HCT116 (cell line): ENCODE measurements around the gene PPEF1. TPM values are rescaled to one million over a fixed set of nuclear protein-coding genes. Genes with fewer than 3 reads are reported as not detected.

ENCODE experiments used
- ATAC-seq: fragments of 200-7000 bp; cut with Tn5 transposase; 2 replicates; pipeline ENCODE4 v1.9.1; 2020; ENCODE audit warnings: mild to moderate bottlenecking, moderate library complexity
- BruUV-seq: library from RNA; stranded (reverse); fragments of 400-500 nt; replicated peaks from 2 replicates; lab custom pipeline; 2021; lab: Mats Ljungman, UMichigan
- CTCF ChIA-PET: fragments of 300-600 bp; sonication (Branson Sonifier 250); formaldehyde crosslinking; loops from one replicate; lab custom pipeline; 2021; ENCODE audit warnings: antibody characterized with exemption; lab: Charles Lee
- POLR2A ChIA-PET: fragments of 300-600, 350-600 bp; sonication (Branson Sonifier 250); formaldehyde crosslinking; loops from one replicate; lab custom pipeline; 2021; ENCODE audit warnings: antibody characterized with exemption; lab: Charles Lee
- RAD21 ChIA-PET, 2 experiments: fragments of 300-600 bp; sonication (Branson Sonifier 250); formaldehyde crosslinking; loops; one replicate each; lab custom pipeline; 2023; ENCODE audit warnings: low total read pairs in 2 of 2; ENCODE audit not compliant: uncharacterized antibody in 2 of 2, unreplicated experiment in 2 of 2, low non-redundant PET in 1 of 2; lab: Charles Lee
- DNase-seq: peaks from one replicate; pipeline ENCODE4 v3.0.0-alpha.2; 2010; ENCODE audit warnings: low read depth, low spot score
- H2AFZ ChIP-seq: fragments of 200-600 bp; shearing (Covaris generic), sonication (generic); 2 replicates; pipeline ENCODE4 v1.6.1; 2017; ENCODE audit warnings: low read depth, mixed run types, mixed read lengths, antibody characterized with exemption, low read length; ENCODE audit not compliant: poor library complexity, severe bottlenecking
- H3K27ac ChIP-seq: 2 replicates; pipeline ENCODE4 v1.5.1; 2012; ENCODE audit warnings: low read depth, low read length
- H3K27me3 ChIP-seq: fragments of 200-600 bp; sonication (generic); 2 replicates; pipeline ENCODE4 v1.6.1; 2016; ENCODE audit warnings: mixed run types, low read length, mixed read lengths; ENCODE audit not compliant: insufficient read depth
- H3K36me3 ChIP-seq, 2 experiments: fragments of 200-500 bp in 1 of 2; fragments of 200-600 bp in 1 of 2; sonication (Bioruptor generic) in 1 of 2; sonication (generic) in 1 of 2; 2 replicates each; pipeline versions ENCODE4 v1.5.1 to v1.6.1; 2014 to 2016; ENCODE audit warnings: low read length in 2 of 2, inconsistent platforms in 1 of 2, mixed read lengths in 1 of 2, mixed run types in 1 of 2; ENCODE audit not compliant: insufficient read depth in 2 of 2, control insufficient read depth in 1 of 2
- H3K4me1 ChIP-seq, 2 experiments: fragments of 200-600 bp in 1 of 2; sonication (generic) in 1 of 2; 2 replicates each; pipeline versions ENCODE4 v1.5.1 to v1.6.1; 2012 to 2017; ENCODE audit warnings: low read length in 2 of 2, inconsistent platforms in 1 of 2, mild to moderate bottlenecking in 1 of 2, mixed read lengths in 1 of 2, mixed run types in 1 of 2, moderate library complexity in 1 of 2; ENCODE audit not compliant: insufficient read depth in 2 of 2, control insufficient read depth in 1 of 2
- H3K4me2 ChIP-seq: fragments of 200-600 bp; sonication (generic); 2 replicates; pipeline ENCODE4 v1.6.1; 2017; ENCODE audit warnings: mixed run types, low read length, mixed read lengths
- H3K4me3 ChIP-seq, 2 experiments: fragments of 200-600 bp in 1 of 2; sonication (generic) in 1 of 2; replicated peaks in 1 of 2; 2 replicates each; pipeline ENCODE4 v1.5.1; 2011 to 2016; ENCODE audit warnings: low read length in 2 of 2, control low read depth in 1 of 2, low read depth in 1 of 2, mild to moderate bottlenecking in 1 of 2, mixed read lengths in 1 of 2, mixed run types in 1 of 2
- H3K79me2 ChIP-seq: fragments of 200-600 bp; sonication (generic); 2 replicates; pipeline ENCODE4 v1.6.1; 2017; ENCODE audit warnings: mild to moderate bottlenecking, mixed run types, low read length, moderate library complexity, mixed read lengths; ENCODE audit not compliant: insufficient read depth
- H3K9ac ChIP-seq: fragments of 200-600 bp; sonication (generic); 2 replicates; pipeline ENCODE4 v1.6.1; 2016; ENCODE audit warnings: low read length, mixed read lengths
- H3K9me2 ChIP-seq: fragments of 200-600 bp; sonication (generic), shearing (Covaris generic); 2 replicates; pipeline ENCODE4 v1.6.1; 2017; ENCODE audit warnings: mixed run types, mild to moderate bottlenecking, moderate library complexity; ENCODE audit not compliant: insufficient read depth
- H3K9me3 ChIP-seq, 2 experiments: fragments of 200-500 bp in 1 of 2; fragments of 200-600 bp in 1 of 2; sonication (Bioruptor generic) in 1 of 2; sonication (generic) in 1 of 2; 2 replicates each; pipeline ENCODE4 v1.6.1; 2014 to 2017; ENCODE audit warnings: low read length in 2 of 2, mixed read lengths in 2 of 2, inconsistent platforms in 1 of 2, low read depth in 1 of 2, mild to moderate bottlenecking in 1 of 2, mixed run types in 1 of 2, moderate library complexity in 1 of 2; ENCODE audit not compliant: control insufficient read depth in 1 of 2, insufficient read depth in 1 of 2
- H4K20me1 ChIP-seq: fragments of 200-600 bp; sonication (generic), shearing (Covaris generic); 2 replicates; pipeline ENCODE4 v1.6.1; 2017; ENCODE audit warnings: mixed run types, mild to moderate bottlenecking, moderate library complexity; ENCODE audit not compliant: insufficient read depth
- ATF3 ChIP-seq: IDR thresholded peaks from 2 replicates; pipeline ENCODE4 v1.6.1; 2012
- CBX3 ChIP-seq: IDR thresholded peaks from 2 replicates; pipeline ENCODE4 v1.6.1; 2012; ENCODE audit warnings: low read depth
- CEBPB ChIP-seq: IDR thresholded peaks from 2 replicates; pipeline ENCODE4 v1.6.1; 2012; ENCODE audit warnings: low read depth
- CTCF ChIP-seq, 3 experiments: fragments of 200-600 bp in 1 of 3; sonication (generic) in 1 of 3; IDR thresholded peaks in 2 of 3; conservative IDR thresholded peaks in 1 of 3; 2 replicates each; pipeline ENCODE4 v1.5.1; 2012 to 2017; ENCODE audit warnings: low read depth in 2 of 3, low read length in 2 of 3, antibody characterized with exemption in 1 of 3, borderline replicate concordance in 1 of 3, control low read depth in 1 of 3, mild to moderate bottlenecking in 1 of 3, mixed read lengths in 1 of 3, mixed run types in 1 of 3, moderate library complexity in 1 of 3; ENCODE audit not compliant: insufficient read depth in 1 of 3
- EGR1 ChIP-seq: IDR thresholded peaks from 2 replicates; pipeline ENCODE4 v1.6.1; 2012; ENCODE audit warnings: low read depth
- EZH2 ChIP-seq: fragments of 200-600 bp; sonication (generic); IDR thresholded peaks from 2 replicates; pipeline ENCODE4 v1.6.1; 2017; ENCODE audit warnings: antibody characterized with exemption, mixed run types
- FOSL1 ChIP-seq: IDR thresholded peaks from 2 replicates; pipeline ENCODE4 v1.6.1; 2012; ENCODE audit warnings: low read depth
- MAX ChIP-seq: IDR thresholded peaks from 2 replicates; pipeline ENCODE4 v1.6.1; 2012
- POLR2AphosphoS5 ChIP-seq: IDR thresholded peaks from 2 replicates; pipeline ENCODE4 v1.6.1; 2011; ENCODE audit warnings: mild to moderate bottlenecking, low read depth, low read length, moderate library complexity
- REST ChIP-seq: IDR thresholded peaks from 2 replicates; pipeline ENCODE4 v1.6.1; 2012; ENCODE audit warnings: low read depth
- SIN3A ChIP-seq: IDR thresholded peaks from 2 replicates; pipeline ENCODE4 v1.6.1; 2012; ENCODE audit warnings: low read depth
- SP1 ChIP-seq: IDR thresholded peaks from 2 replicates; pipeline ENCODE4 v1.6.1; 2012; ENCODE audit warnings: low read depth
- TCF7L2 ChIP-seq: IDR thresholded peaks from 2 replicates; pipeline ENCODE4 v1.7.0; 2011; ENCODE audit warnings: borderline replicate concordance, inconsistent platforms; ENCODE audit not compliant: insufficient read depth, insufficient read length; ENCODE audit errors: extremely low read depth
- ZBTB33 ChIP-seq: IDR thresholded peaks from 2 replicates; pipeline ENCODE4 v1.6.1; 2011; ENCODE audit warnings: mild to moderate bottlenecking, low read length, moderate library complexity; ENCODE audit not compliant: insufficient replicate concordance; ENCODE audit errors: extremely low read depth
- ZFX ChIP-seq: fragments of 450-650 bp; IDR thresholded peaks from 2 replicates; pipeline ENCODE4 v1.6.1; 2017
- ZNF274 ChIP-seq: fragments of 200-500 bp; sonication (Bioruptor generic); IDR thresholded peaks from 2 replicates; pipeline ENCODE4 v1.6.1; 2014; ENCODE audit warnings: mild to moderate bottlenecking, low read depth, low read length, inconsistent platforms
- intact Hi-C: fragments of 100-400 bp; cut with micrococcal nuclease; formaldehyde crosslinking; loops from 2 replicates; pipeline ENCODE4 v1.10.0; 2022
- total RNA-seq: library from RNA; stranded (reverse); gene quantifications from one replicate; pipeline ENCODE4 v1.2.1, GENCODE V29; 2021; ENCODE audit not compliant: unreplicated experiment

Gene PPEF1
- total RNA-seq, 1 experiment from 2014 or later = not detected

GRCh38 chrX:18873836-18874235 is 166.4 kb downstream of the PPEF1 start:
- RAD21 ChIA-PET = no interaction called here
- Histone ChIP-seq H3K27ac (no peak overlapping the region), H3K9me3 (no peaks in the 10 kb centered on the region), H3K79me2 (no peaks in the 10 kb centered on the region), H4K20me1 (no peaks in the 10 kb centered on the region), H3K4me2 (no peak overlapping the region), H3K36me3 (no peaks in the 10 kb centered on the region), H3K9ac (no peak overlapping the region), H2AFZ (no peak overlapping the region), H3K4me1 (peaks cover 2 to 21% of the 10 kb centered on the region in 2 experiments), H3K4me3 (no peak overlapping the region), H3K9me2 (no peaks in the 10 kb centered on the region), H3K27me3 (no peaks in the 10 kb centered on the region)
- intact Hi-C loops = no loop called here
- TF ChIP-seq ZNF274 (no peak), CTCF (IDR thresholded peaks at IDR 0.05 in 2 of 3, conservative IDR thresholded peaks at IDR 0.05 in 1 of 3; ENCODE audit: borderline replicate concordance in 1 of 3, insufficient read depth in 1 of 3, low read depth in 2 of 3, low read length in 2 of 3) (no peak), SP1 (no peak), CBX3 (no peak), POLR2AphosphoS5 (no peak), FOSL1 (no peak), TCF7L2 (no peak), MAX (no peak), REST (no peak), SIN3A (no peak), ATF3 (no peak), ZFX (no peak), ZBTB33 (no peak), CEBPB (no peak), EZH2 (no peak), EGR1 (no peak)
- no peak for DNase-seq
- no peak for ATAC-seq
- POLR2A ChIA-PET = no interaction called here
- CTCF ChIA-PET = no interaction called here
- BruUV-seq = no TSS peak
